Measurements from ENCODE around the gene INMT.

Gene INMT

GRCh38 chr7:30743371-30744074 lies 8.4 kb upstream of the INMT start:
- Histone ChIP-seq H3K4me1 (ENCODE audit: low read depth, poor library complexity, severe bottlenecking) (no peaks in the 10 kb centered on the region), H3K27ac (no peak overlapping the region), H4K20me1 (ENCODE audit: insufficient read depth) (no peaks in the 10 kb centered on the region), H3K4me3 (IDR thresholded peaks at IDR 0.05; ENCODE audit: insufficient read depth, low read depth, low read length) (no peak overlapping the region), H3K9ac (no peak overlapping the region), H3K79me2 (ENCODE audit: insufficient read depth, low read depth) (no peaks in the 10 kb centered on the region), H3K4me2 (no peak overlapping the region), H3K36me3 (ENCODE audit: insufficient read depth) (no peaks in the 10 kb centered on the region), H2AFZ (ENCODE audit: low read depth) (no peak overlapping the region), H3K27me3 (ENCODE audit: insufficient read depth, low read depth) (no peaks in the 10 kb centered on the region)
- TF ChIP-seq CTCF (conservative IDR thresholded peaks at IDR 0.05; ENCODE audit: low read depth, low read length): no peak

DNA sequence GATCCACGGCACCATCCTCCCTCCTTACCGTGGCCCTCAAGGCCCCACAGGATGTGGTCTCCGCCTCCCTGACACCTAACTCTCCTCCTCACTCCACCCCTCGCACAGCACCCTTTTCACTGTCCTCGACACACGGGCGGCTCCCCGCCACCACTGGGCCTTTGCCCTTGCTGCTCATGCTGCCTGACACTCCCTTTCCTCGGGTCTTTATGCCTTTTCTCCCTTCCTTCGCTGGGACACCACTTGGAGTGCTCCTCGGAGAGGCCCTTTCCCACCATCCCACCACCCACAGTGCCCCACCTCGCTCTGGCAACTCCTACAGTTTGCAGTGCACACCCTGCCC lies 7.9 kb upstream of the INMT start:
- Histone ChIP-seq H4K20me1 (ENCODE audit: insufficient read depth) (no peaks in the 10 kb centered on the region), H3K4me2 (no peak overlapping the region), H3K79me2 (ENCODE audit: insufficient read depth, low read depth) (no peaks in the 10 kb centered on the region), H2AFZ (ENCODE audit: low read depth) (no peak overlapping the region), H3K36me3 (ENCODE audit: insufficient read depth) (no peaks in the 10 kb centered on the region), H3K9ac (no peak overlapping the region), H3K27ac (no peak overlapping the region), H3K4me1 (ENCODE audit: low read depth, poor library complexity, severe bottlenecking) (no peaks in the 10 kb centered on the region), H3K4me3 (IDR thresholded peaks at IDR 0.05; ENCODE audit: insufficient read depth, low read depth, low read length) (no peak overlapping the region), H3K27me3 (ENCODE audit: insufficient read depth, low read depth) (no peaks in the 10 kb centered on the region)
- TF ChIP-seq CTCF (conservative IDR thresholded peaks at IDR 0.05; ENCODE audit: low read depth, low read length): no peak

DNA sequence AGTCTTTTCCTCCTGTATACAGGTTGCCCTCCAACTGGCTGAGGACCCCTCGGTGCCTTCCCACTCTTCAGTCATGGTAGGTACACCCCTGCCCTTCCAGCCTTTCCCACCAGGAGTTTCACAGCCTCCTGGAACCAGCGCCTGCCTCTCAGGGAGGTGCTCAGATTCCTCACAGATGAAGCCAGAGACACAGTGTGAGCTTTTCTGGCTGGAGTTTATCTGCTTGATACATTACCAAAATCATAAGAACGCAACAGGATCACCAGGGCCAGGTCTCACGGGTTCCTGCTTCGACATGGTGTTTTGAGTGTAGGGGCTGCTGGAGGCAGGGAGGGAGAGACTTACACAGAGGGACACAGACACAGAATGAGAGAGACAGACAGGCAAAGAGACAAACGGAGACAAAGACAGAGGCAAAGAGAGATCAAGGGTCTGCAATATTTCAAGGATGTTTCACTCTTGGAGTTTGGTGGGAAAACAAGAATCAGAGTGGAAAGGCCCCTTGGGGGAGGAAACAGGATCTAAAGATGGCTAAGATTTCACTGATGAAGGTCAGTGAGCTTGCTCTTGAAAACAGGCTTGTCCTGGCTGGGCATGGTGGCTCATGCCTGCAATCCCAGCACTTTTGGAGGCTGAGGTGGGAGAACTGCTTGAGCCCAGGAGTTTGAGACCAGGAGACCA lies 6.5 kb upstream of the INMT start:
- Histone ChIP-seq H3K36me3 (ENCODE audit: insufficient read depth) (no peaks in the 10 kb centered on the region), H4K20me1 (ENCODE audit: insufficient read depth) (no peaks in the 10 kb centered on the region), H2AFZ (ENCODE audit: low read depth) (no peak overlapping the region), H3K4me2 (no peak overlapping the region), H3K4me1 (ENCODE audit: low read depth, poor library complexity, severe bottlenecking) (no peaks in the 10 kb centered on the region), H3K79me2 (ENCODE audit: insufficient read depth, low read depth) (no peaks in the 10 kb centered on the region), H3K9ac (no peak overlapping the region), H3K4me3 (IDR thresholded peaks at IDR 0.05; ENCODE audit: insufficient read depth, low read depth, low read length) (no peak overlapping the region), H3K27ac (no peak overlapping the region), H3K27me3 (ENCODE audit: insufficient read depth, low read depth) (no peaks in the 10 kb centered on the region)
- TF ChIP-seq CTCF (conservative IDR thresholded peaks at IDR 0.05; ENCODE audit: low read depth, low read length): no peak

DNA sequence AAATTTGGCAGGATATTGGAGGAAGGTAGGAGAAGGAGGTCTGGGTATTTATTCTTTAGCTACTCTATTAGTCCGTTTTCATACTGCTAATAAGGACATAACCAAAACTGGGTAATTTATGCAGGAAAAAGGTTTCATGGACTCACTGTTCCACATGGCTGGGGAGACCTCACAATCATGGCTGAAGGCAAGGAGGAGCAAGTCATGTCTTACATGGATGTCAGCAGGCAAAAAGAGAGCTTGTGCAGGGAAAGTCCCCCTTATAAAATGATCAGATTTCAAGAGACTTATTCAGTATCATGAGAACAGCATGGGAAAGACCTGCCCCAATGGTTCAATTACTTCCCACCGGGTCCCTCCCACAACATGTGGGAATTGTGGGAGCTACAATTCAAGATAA lies 1.9 kb upstream of the INMT start:
- Histone ChIP-seq H3K4me2 (no peak overlapping the region), H3K79me2 (ENCODE audit: insufficient read depth, low read depth) (no peaks in the 10 kb centered on the region), H3K27me3 (ENCODE audit: insufficient read depth, low read depth) (no peaks in the 10 kb centered on the region), H3K36me3 (ENCODE audit: insufficient read depth) (no peaks in the 10 kb centered on the region), H3K4me1 (ENCODE audit: low read depth, poor library complexity, severe bottlenecking) (no peaks in the 10 kb centered on the region), H3K9ac (no peak overlapping the region), H2AFZ (ENCODE audit: low read depth) (no peak overlapping the region), H3K27ac (no peak overlapping the region), H3K4me3 (IDR thresholded peaks at IDR 0.05; ENCODE audit: insufficient read depth, low read depth, low read length) (no peak overlapping the region), H4K20me1 (ENCODE audit: insufficient read depth) (no peaks in the 10 kb centered on the region)
- no peak for TF ChIP-seq CTCF (conservative IDR thresholded peaks at IDR 0.05; ENCODE audit: low read depth, low read length)

Data from KMS-11 (cell line).